NCI-H1105 treated with DMSO at 0.1 percent for 48 hours (cell line): ENCODE data around the gene TPSB2.
A peak's percentile ranks its signal among the peaks of the same experiment; 100 is the strongest.
"Not testable (repeated sequence)": the region's sequence is repeated elsewhere in the genome, so short reads cannot be mapped to it uniquely, and the experiment has no call there.

ENCODE experiments used
- DNase-seq: peaks from one replicate; lab custom pipeline; 2025; lab: John Stamatoyannopoulos, UW

The TPSB2 gene

DNA sequence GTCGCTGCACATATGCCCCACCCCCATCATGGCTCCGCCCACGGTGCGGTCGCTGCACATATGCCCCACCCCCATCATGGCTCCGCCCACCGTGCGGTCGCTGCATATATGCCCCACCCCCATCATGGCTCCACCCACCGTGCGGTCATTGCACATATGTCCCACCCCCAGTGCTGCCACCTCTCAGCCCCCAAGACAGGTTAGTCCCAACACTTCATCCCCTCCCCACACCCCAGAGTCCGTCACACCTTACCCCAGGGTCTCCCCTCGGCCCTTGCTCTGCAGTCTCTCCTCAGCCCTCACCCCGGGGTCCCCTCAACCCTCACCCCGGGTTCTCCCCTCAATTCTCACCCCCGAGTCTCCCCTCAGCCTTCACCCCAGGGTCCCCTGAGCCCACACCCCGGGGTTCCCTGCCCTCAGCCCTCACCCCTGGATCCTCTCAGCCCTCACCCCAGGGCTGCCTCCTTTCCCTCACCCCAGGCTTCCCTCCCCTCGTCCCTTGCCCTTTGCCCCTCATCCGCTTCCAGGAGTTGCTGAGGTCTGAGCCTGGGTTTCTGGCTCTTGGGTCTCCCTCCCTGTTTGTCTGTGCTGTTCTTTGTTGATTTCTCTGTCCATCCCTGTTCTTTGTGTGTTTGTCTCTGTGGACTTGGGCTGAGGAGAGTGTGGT is 30.5 kb downstream of the TPSB2 start:
- no peak for DNase-seq

DNA sequence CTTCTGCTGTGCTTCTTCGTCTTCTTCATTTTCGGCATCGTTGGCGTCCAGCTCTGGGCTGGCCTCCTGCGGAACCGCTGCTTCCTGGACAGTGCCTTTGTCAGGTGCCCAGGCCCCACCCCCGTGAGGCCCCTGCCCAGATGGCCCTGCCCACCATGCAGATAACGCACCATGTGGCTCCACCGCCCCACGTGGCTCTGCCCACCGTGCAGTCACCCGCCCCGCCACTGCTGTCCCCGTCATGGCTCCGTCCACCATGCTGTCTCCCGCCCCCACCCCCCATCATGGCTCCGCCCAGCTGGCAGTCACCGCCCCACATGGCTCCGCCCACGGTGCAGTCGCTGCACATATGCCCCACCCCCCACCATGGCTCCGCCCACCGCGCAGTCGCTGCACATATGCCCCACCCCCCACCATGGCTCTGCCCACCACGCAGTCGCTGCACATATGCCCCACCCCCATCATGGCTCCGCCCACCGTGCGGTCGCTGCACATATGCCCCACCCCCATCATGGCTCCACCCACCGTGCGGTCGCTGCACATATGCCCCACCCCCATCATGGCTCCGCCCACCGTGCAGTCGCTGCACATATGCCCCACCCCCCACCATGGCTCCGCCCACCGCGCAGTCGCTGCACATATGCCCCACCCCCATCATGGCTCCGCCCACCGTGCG is 31.2 kb downstream of the TPSB2 start:
- DNase-seq: not testable (repeated sequence)

GRCh38 chr16:1198194-1198593 is 31.8 kb downstream of the TPSB2 start:
- no peak for DNase-seq

- peak; percentile 60 for DNase-seq
These were observed 32.6 kb downstream of the TPSB2 start for GRCh38 chr16:1197237-1197866.

DNA sequence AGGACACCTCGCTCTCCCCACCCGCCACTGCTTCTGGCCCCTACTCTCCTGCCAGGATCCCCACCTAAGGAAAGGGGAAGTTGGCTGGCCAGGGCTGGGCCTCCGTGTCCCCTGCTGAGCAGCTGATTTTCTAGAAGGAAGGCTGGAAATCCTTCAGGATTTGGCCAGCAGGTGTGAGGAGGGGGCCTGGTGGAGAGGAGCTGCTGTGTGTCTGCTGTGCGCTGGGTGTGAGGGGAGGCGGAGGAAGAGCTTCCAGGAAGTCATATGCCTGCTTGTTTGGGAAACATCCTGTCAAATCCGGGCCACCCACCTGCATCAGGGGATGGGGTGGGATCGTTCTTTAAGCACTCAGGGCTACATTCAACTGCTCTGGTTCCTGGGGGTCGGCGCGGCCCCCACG is 33.5 kb downstream of the TPSB2 start:
- no peak for DNase-seq

DNA sequence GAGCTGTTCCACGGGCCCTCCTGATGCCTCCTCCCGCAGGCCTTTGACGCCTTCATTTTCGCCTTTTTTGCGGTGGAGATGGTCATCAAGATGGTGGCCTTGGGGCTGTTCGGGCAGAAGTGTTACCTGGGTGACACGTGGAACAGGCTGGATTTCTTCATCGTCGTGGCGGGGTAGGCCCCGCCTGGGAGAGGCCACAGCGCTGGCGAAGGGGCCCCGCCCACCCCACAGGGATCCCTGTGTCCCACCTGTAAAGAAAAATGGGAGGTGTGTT is 34.7 kb downstream of the TPSB2 start:
- no peak for DNase-seq

DNA sequence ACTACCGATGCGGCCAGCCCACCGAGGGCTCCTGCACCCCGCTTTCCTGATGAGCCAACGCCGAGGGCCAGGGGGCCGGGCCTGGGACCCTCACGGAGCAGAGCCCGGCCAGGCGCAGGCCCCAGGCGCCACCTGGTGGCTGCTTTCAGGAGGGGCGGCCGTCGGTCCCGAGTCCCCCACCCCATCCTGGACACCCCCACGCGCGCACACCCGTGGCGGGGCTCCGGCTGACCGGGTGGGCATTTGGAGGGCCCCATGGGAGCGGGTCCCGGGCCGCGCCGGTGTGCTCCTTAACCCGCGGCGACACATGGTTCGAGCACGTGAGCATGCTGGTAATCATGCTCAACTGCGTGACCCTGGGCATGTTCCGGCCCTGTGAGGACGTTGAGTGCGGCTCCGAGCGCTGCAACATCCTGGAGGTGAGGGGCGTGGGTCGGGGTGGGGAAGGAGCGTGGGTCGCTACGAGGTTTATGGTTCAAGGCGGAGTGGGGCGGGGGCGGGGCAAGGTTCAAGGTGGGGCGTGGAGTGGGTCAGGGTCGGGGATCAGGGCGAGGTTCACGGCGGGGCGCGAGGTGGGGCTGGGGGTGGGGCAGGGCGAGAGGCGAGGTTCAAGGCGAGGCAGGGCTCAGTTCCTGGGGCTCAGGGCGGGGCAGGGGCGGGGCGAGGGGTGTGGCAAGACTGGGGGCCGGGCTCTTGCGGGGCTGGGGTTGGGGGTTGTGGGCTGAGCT is 35.2 kb downstream of the TPSB2 start:
- no peak for DNase-seq

GRCh38 chr16:1193825-1194581 is 36.0 kb downstream of the TPSB2 start:
- DNase-seq: no peak

DNA sequence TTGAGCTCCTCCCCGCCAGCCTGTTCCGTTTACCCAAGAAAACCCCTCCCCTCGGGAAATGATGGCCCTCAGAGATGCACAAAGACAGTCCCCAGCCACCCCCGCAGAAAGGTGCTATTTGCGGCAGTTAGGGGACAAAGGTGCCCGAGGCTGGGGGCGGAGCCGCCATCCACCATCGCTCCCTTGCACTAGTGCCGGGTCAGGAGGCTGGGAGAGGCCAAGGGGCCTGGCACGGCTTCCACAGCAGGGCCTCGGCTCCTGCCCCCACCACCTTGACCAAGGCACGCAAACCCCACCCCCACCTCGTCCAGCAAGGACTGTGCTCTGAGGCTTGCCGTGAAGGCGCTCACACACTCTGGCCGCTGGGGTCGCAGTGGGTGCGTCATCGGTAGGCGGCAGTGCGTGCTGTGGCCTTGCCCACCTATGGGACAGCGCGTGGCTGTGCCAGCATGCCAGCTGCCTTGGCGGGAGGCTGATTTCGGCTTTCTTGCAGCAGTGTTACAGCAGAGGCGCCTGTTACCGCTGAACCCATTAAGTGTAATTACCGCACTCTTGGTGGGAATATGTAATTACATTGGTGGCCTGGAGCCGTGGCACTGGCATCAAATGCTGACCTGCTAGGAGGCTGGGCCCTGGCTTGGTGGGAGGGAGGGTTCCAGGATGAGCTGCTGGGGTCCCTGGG is 36.7 kb downstream of the TPSB2 start:
- DNase-seq: no peak

GRCh38 chr16:1192384-1193073 is 37.5 kb downstream of the TPSB2 start:
- DNase-seq: no peak

- not testable (repeated sequence) for DNase-seq
These were observed 39.2 kb downstream of the TPSB2 start for GRCh38 chr16:1190789-1191188.

GRCh38 chr16:1189455-1189854 is 40.5 kb downstream of the TPSB2 start:
- DNase-seq: no peak

DNA sequence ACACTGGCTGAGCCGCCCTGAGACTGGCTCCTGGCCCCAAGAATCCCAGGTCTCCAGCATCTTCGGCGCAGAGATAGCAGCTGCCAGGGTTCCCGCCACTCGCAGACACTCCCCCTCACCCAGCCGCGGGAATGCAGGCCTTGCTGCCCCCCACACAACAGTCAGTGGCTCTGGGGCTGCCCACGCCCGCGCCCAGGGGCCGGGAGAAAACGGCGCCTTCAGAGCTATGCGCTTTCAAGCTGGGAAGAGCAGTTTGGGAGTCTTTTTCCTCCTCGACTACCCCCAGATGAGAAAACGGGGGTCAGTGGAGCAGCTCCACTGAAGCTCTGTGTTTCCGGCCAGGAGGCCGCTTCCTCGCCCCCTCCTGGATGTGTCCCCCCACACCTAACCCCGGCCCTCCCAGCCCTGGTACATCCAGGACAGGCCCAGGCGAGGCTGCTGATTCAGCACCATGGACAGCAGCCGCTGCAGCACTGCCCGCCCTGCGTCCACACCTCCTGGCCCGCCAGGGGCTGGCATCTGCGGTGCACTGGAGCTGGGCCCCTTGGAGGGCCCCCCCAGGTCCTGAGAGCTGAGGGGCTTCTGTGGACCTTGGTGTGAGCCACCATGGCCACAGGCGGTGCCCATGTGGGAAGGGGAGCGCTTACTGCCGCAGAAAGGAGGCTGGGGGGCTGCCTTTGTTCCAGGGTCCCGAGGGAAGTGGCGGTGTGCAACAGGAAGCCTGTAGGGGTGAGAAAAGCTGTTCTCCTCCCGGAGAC is 41.4 kb downstream of the TPSB2 start:
- DNase-seq: no peak

DNA sequence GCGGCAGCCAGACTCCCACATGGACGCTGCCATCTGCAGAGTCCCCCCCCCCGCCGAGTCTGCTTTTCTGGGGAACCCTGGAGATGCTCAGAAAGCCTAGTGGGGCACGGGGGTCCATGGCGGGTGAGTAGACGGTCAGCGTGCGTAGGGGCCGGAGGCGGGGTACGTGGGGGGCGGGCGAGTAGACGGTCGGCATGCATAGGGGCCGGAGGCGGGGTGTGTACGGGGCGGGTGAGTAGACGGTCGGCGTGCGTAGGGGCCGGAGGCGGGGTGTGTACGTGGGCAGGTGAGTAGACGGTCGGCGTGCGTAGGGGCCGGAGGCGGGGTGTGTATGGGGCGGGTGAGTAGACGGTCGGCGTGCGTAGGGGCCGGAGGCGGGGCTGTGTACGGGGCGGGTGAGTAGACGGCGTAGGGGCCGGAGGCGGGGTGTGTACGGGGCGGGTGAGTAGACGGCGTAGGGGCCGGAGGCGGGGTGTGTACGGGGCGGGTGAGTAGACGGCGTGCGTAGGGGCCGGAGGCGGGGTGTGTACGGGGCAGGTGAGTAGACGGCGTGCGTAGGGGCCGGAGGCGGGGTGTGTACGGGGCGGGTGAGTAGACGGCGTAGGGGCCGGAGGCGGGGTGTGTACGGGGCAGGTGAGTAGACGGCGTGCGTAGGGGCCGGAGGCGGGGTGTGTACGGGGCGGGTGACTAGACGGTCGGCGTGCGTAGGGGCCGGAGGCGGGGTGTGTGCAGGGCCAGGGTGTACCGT is 44.4 kb downstream of the TPSB2 start:
- not testable (repeated sequence) for DNase-seq

DNA sequence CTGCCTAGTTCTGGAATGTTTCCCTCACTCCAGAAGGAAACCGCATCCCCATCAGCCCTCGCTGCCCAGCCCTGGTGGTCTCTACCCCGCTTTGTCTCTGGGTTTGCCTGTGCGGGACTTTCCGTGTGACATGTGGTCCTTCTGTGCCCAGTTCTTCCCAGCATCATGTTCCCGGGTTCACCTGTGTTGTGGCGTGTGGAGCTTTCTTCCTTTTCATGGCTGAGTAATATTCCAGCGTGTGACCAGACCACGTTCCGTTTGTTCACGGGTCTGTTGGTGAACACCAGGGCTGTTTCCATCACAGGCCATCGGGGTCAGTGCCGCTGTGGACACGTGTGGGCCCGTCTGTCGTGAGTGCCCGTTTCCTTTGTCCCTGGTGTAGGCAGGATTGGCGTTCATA is 45.0 kb downstream of the TPSB2 start:
- no peak for DNase-seq

- no peak for DNase-seq
These were observed 45.7 kb downstream of the TPSB2 start for GRCh38 chr16:1184156-1184868.

- no peak for DNase-seq
These were observed 46.8 kb downstream of the TPSB2 start for GRCh38 chr16:1182950-1183907.

- DNase-seq: no peak
These were observed 47.7 kb downstream of the TPSB2 start for GRCh38 chr16:1182316-1182671.
